Natural killer cell (primary cell): ENCODE measurements around the gene ALDH3A2. TPM values are rescaled to one million over a fixed set of nuclear protein-coding genes. Genes with fewer than 3 reads are reported as not detected.

Experiments
- ATAC-seq, 3 donors: fragments of 150-1000 bp in 2 of 3; fragments of 200-7000 bp in 1 of 3; cut with Tn5 transposase; 1 replicate in 1 of 3; 2 replicates in 2 of 3; pipeline ENCODE4 v1.10.0; 2021; ENCODE audit warnings: mild to moderate bottlenecking in 2 of 3, moderate library complexity in 2 of 3
- DNase-seq, 2 donors: peaks; one replicate each; pipeline versions ENCODE4 v3.0.0 to v3.0.0-alpha.2; 2013 to 2021; ENCODE audit warnings: mixed read lengths in 1 of 2
- H3K27ac ChIP-seq: one replicate; pipeline ENCODE4 v1.5.1; 2013; ENCODE audit warnings: mild to moderate bottlenecking, low read length
- H3K27me3 ChIP-seq: one replicate; pipeline ENCODE4 v1.6.1; 2013; ENCODE audit warnings: low read length; ENCODE audit not compliant: control insufficient read depth, insufficient read depth
- H3K36me3 ChIP-seq: one replicate; pipeline ENCODE4 v1.6.1; 2013; ENCODE audit warnings: low read length; ENCODE audit not compliant: control insufficient read depth, insufficient read depth
- H3K4me1 ChIP-seq: one replicate; pipeline ENCODE4 v1.6.1; 2013; ENCODE audit warnings: low read length; ENCODE audit not compliant: control insufficient read depth, insufficient read depth
- H3K4me3 ChIP-seq: one replicate; pipeline ENCODE4 v1.5.1; 2013; ENCODE audit warnings: low read length
- H3K9me3 ChIP-seq: one replicate; pipeline ENCODE4 v1.6.1; 2013; ENCODE audit warnings: low read length; ENCODE audit not compliant: control insufficient read depth, insufficient read depth
- H3K27ac Mint-ChIP-seq, 2 donors: one replicate each; pipeline ENCODE4 v1.8.0; 2022; ENCODE audit warnings: mild to moderate bottlenecking in 2 of 2, mixed read lengths in 2 of 2, moderate library complexity in 1 of 2
- H3K27me3 Mint-ChIP-seq, 2 donors: one replicate each; pipeline ENCODE4 v1.8.0; 2022; ENCODE audit warnings: low read depth in 2 of 2, mixed read lengths in 2 of 2
- H3K36me3 Mint-ChIP-seq: one replicate; pipeline ENCODE4 v1.8.0; 2022; ENCODE audit warnings: mixed read lengths
- H3K4me1 Mint-ChIP-seq, 2 donors: one replicate each; pipeline ENCODE4 v1.8.0; 2022; ENCODE audit warnings: mixed read lengths in 2 of 2
- H3K4me3 Mint-ChIP-seq: one replicate; pipeline ENCODE4 v1.8.0; 2022; ENCODE audit warnings: mild to moderate bottlenecking, moderate library complexity, mixed read lengths
- H3K9me3 Mint-ChIP-seq, 2 donors: one replicate each; pipeline ENCODE4 v1.8.0; 2022; ENCODE audit warnings: mixed read lengths in 2 of 2
- CTCF ChIP-seq: fragments of 200-600 bp; IDR thresholded peaks from one replicate; pipeline ENCODE4 v1.8.0; 2022; ENCODE audit warnings: antibody characterized with exemption
- WGBS: methylation state at CpG from one replicate; pipeline ENCODE4 v1.1.7; 2013; ENCODE audit warnings: missing lambda C conversion rate; ENCODE audit not compliant: insufficient coverage; 5-methylcytosine and 5-hydroxymethylcytosine counted together
- intact Hi-C: fragments of 100-400 bp; cut with micrococcal nuclease; formaldehyde crosslinking; loops from one replicate; pipeline ENCODE4 v1.14.2; 2022
- total RNA-seq, 4 donors: library from RNA; stranded (reverse); fragments of 120-200 nt in 1 of 4; gene quantifications; one replicate each; pipeline versions ENCODE4 v1.2.3 to v1.2.4, GENCODE V29; 2013 to 2022

The ALDH3A2 gene
- total RNA-seq, 3 donors from 2014 or later (not counting 1 experiment from before 2014, with no cell fraction given): 25.3 to 33.7 (median 31.4) TPM

GRCh38 chr17:19621697-19622096 lies 26.9 kb upstream of the ALDH3A2 start:
- Histone ChIP-seq H3K27me3 (no peaks in the 10 kb centered on the region), H3K4me3 (no peak overlapping the region), H3K36me3 (no peaks in the 10 kb centered on the region), H3K27ac (no peak overlapping the region), H3K9me3 (peaks cover 17% of the 10 kb centered on the region), H3K4me1 (no peaks in the 10 kb centered on the region)
- H3K27me3 Mint-ChIP-seq: peaks cover 3 to 24% of the 10 kb centered on the region in 2 donors
- H3K4me1 Mint-ChIP-seq: peaks cover 0 to 7% of the 10 kb centered on the region in 2 donors
- H3K4me3 Mint-ChIP-seq: no peak overlapping the region
- DNase-seq (no peak), ATAC-seq (no peak)
- peaks cover 23% of the 10 kb centered on the region for H3K36me3 Mint-ChIP-seq
- peaks cover 14 to 21% of the 10 kb centered on the region in 2 donors for H3K9me3 Mint-ChIP-seq
- WGBS: 95% methylated on average over 1 of the region's 1 CpG
- no peak for TF ChIP-seq CTCF
- intact Hi-C loops: no loop called here
- no peak overlapping the region for H3K27ac Mint-ChIP-seq

- ATAC-seq (no peak), DNase-seq (no peak)
- no peak overlapping the region for H3K4me3 ChIP-seq
- Mint-ChIP-seq H3K27me3 (peaks cover 4 to 37% of the 10 kb centered on the region in 2 donors), H3K4me1 (no peaks in the 10 kb centered on the region), H3K36me3 (no peaks in the 10 kb centered on the region), H3K27ac (no peak overlapping the region), H3K4me3 (no peak overlapping the region), H3K9me3 (no peaks in the 10 kb centered on the region)
- no peak for TF ChIP-seq CTCF
- H3K27ac ChIP-seq: no peak overlapping the region
- 96% methylated on average over 4 of the region's 4 CpGs for WGBS
- H3K27me3 ChIP-seq: no peaks in the 10 kb centered on the region
- no peaks in the 10 kb centered on the region for H3K4me1 ChIP-seq
- intact Hi-C loops: no loop called here
- H3K9me3 ChIP-seq: no peaks in the 10 kb centered on the region
- H3K36me3 ChIP-seq: no peaks in the 10 kb centered on the region
Measured at GRCh38 chr17:19626079-19626478, 22.5 kb upstream of the ALDH3A2 start.

- 90% methylated on average over 3 of the region's 3 CpGs for WGBS
- no peaks in the 10 kb centered on the region for H3K4me1 ChIP-seq
- H3K4me3 ChIP-seq: no peak overlapping the region
- no peaks in the 10 kb centered on the region for H3K9me3 ChIP-seq
- DNase-seq: no peak
- H3K27me3 ChIP-seq: no peaks in the 10 kb centered on the region
- Mint-ChIP-seq H3K36me3 (no peaks in the 10 kb centered on the region), H3K27ac (no peak overlapping the region), H3K27me3 (peaks cover 8 to 35% of the 10 kb centered on the region in 2 donors), H3K4me3 (no peak overlapping the region), H3K9me3 (no peaks in the 10 kb centered on the region), H3K4me1 (no peaks in the 10 kb centered on the region)
- no peak for ATAC-seq
- H3K27ac ChIP-seq: no peak overlapping the region
- no peaks in the 10 kb centered on the region for H3K36me3 ChIP-seq
- intact Hi-C loops: no loop called here
- no peak for TF ChIP-seq CTCF
Measured at GRCh38 chr17:19629449-19629848, 19.1 kb upstream of the ALDH3A2 start.

- no peaks in the 10 kb centered on the region for H3K9me3 Mint-ChIP-seq
- no peak overlapping the region for H3K27ac Mint-ChIP-seq
- intact Hi-C loops: no loop called here
- H3K4me3 ChIP-seq: no peak overlapping the region
- no peaks in the 10 kb centered on the region for H3K4me1 ChIP-seq
- H3K4me1 Mint-ChIP-seq: no peaks in the 10 kb centered on the region
- ATAC-seq: no peak
- H3K27me3 ChIP-seq: no peaks in the 10 kb centered on the region
- H3K36me3 Mint-ChIP-seq: no peaks in the 10 kb centered on the region
- no peaks in the 10 kb centered on the region for H3K36me3 ChIP-seq
- H3K27me3 Mint-ChIP-seq: peaks cover 11 to 29% of the 10 kb centered on the region in 2 donors
- DNase-seq: no peak
- H3K27ac ChIP-seq: no peak overlapping the region
- no peak for TF ChIP-seq CTCF
- 84% methylated on average over 4 of the region's 4 CpGs for WGBS
- H3K9me3 ChIP-seq: no peaks in the 10 kb centered on the region
- H3K4me3 Mint-ChIP-seq: no peak overlapping the region
Measured at GRCh38 chr17:19630035-19630434, 18.5 kb upstream of the ALDH3A2 start.
